Myocyte (in vitro differentiated cells): ENCODE results near the gene TAF11L3. TPM values are rescaled to one million over a fixed set of nuclear protein-coding genes. Genes with fewer than 3 reads are reported as not detected.

Source experiments
- total RNA-seq: library from RNA; depleted of rRNA; stranded (reverse); fragments of >200 nt; gene quantifications from 2 replicates; pipeline ENCODE4 v1.2.3, GENCODE V29; 2014

TAF11L3 gene
- total RNA-seq, 1 donor from 2014 or later = not detected

Other genes with a start within 250 kb of the TAF11L3 start
- not detected in 2 replicates for gene TAF11L2, start 20.1 kb upstream of the TAF11L3 start, total RNA-seq
- not detected in 2 replicates for gene TAF11L4, start 3.4 kb downstream of the TAF11L3 start, total RNA-seq
- not detected in 2 replicates for gene TAF11L5, start 6.9 kb downstream of the TAF11L3 start, total RNA-seq
- not detected in 2 replicates for gene TAF11L6, start 10.3 kb downstream of the TAF11L3 start, total RNA-seq
- not detected in 2 replicates for gene TAF11L7, start 67.4 kb downstream of the TAF11L3 start, total RNA-seq
- gene TAF11L8, start 72.6 kb downstream of the TAF11L3 start, total RNA-seq = not detected in 2 replicates
- gene TAF11L9, start 76.0 kb downstream of the TAF11L3 start, total RNA-seq = not detected in 2 replicates
- gene TAF11L10, start 79.5 kb downstream of the TAF11L3 start, total RNA-seq = not detected in 2 replicates
- not detected in 2 replicates for gene TAF11L11, start 85.8 kb downstream of the TAF11L3 start, total RNA-seq
- not detected in 2 replicates for gene TAF11L12, start 92.0 kb downstream of the TAF11L3 start, total RNA-seq
- not detected in 2 replicates for gene TAF11L13, start 113.7 kb downstream of the TAF11L3 start, total RNA-seq
- gene TAF11L14, start 116.1 kb downstream of the TAF11L3 start, total RNA-seq = not detected in 2 replicates